HG02642 (cell line): ENCODE measurements around the gene CCDC51.
"Not testable (repeated sequence)": the region's sequence is repeated elsewhere in the genome, so short reads cannot be mapped to it uniquely, and the experiment has no call there.

Experiments
- ATAC-seq: cut with Tn5 transposase; IDR thresholded peaks from one replicate; pipeline ENCODE4 v1.9.1; 2021; ENCODE audit warnings: mild to moderate bottlenecking; ENCODE audit not compliant: unreplicated experiment, poor library complexity

Gene CCDC51

GRCh38 chr3:48466386-48467109 lies 26.6 kb upstream of the CCDC51 start:
- peak; percentile 8 for ATAC-seq

- ATAC-seq: peak; percentile 84
Measured at GRCh38 chr3:48465531-48466378, 25.8 kb upstream of the CCDC51 start.

- no peak for ATAC-seq
Measured at GRCh38 chr3:48465237-48465530, 25.3 kb upstream of the CCDC51 start.

GRCh38 chr3:48464713-48465221 lies 24.8 kb upstream of the CCDC51 start:
- no peak for ATAC-seq

DNA sequence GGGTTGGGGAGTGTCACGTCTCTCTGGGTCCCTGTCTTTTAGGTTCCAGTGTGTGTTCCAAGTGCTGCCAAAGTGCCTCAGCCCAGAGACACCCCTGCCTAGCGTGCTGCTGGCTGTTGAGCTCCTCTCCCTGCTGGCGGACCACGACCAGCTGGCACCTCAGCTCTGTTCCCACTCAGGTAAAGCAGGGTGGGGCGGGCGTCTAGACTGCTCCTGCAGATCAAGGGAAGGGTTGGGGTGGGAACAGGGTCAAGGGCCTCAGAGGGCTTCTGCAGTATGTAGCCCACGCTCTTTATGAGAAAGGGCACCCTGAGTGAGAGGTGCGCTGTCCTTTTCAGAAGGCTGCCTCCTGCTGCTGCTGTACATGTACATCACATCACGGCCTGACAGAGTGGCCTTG lies 23.8 kb upstream of the CCDC51 start:
- no peak for ATAC-seq

DNA sequence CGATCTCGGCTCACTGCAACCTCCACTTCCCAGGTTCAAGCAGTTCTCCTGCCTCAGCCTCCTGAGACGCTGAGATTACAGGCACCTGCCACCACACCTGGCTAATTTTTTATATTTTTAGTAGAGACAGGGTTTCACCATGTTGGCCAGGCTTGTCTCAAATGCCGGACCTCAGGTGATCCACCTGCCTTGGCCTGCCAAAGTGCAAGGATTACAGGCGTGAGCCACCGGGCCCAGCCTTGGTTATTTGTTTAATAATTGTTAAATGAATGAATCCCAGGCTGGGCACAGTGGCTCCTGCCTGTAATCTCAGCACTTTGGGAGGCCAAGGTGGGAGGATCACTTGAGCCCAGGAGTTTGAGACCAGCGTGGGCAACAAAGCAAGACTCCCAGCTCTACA lies 21.8 kb upstream of the CCDC51 start:
- ATAC-seq: not testable (repeated sequence)

DNA sequence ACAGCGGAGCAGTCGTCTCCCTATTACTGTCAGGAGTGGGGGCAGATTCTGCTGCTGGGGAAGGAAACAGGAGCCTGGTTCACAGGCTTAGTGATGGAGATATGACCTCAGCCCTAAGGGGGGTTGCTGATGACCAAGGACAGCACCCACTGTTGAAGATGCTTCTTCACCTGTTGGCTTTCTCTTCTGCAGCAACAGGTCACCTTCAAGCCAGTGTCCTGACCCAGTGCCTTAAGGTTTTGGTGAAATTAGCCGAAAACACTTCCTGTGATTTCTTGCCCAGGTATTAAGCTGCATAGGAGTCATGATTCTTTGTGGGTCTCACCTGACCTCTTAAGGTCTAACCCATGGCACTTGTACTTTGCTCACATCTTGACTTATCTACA lies 20.6 kb upstream of the CCDC51 start:
- no peak for ATAC-seq

DNA sequence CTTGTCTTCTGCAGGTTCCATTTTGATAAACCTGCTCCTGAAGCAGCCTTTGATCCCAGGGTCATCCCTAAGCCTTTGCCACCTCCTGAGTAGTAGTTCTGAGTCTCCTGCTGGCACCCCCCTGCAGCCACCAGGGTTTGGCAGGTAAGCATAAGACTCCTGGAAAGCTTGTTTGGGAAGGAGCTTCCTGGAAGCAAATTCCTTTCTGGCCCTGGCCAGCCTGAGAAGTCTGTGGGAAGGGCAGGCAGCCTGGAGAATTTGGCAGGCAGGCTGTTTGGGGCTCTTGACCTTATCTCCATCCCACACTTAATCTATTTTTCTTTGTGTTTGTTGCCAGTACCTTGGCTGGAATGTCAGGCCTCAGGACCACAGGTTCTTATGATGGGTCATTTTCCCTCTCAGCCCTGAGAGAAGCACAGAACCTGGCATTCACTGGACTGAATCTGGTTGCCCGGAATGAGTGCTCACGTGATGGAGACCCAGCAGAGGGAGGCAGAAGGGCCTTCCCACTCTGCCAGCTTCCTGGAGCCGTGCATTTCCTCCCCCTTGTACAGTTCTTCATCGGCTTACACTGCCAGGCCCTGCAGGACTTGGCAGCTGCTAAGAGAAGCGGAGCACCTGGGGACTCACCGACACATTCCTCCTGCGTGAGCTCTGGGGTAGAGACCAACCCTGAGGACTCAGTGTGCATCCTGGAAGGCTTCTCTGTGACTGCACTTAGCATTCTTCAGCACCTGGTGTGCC lies 20.0 kb upstream of the CCDC51 start:
- ATAC-seq: no peak

DNA sequence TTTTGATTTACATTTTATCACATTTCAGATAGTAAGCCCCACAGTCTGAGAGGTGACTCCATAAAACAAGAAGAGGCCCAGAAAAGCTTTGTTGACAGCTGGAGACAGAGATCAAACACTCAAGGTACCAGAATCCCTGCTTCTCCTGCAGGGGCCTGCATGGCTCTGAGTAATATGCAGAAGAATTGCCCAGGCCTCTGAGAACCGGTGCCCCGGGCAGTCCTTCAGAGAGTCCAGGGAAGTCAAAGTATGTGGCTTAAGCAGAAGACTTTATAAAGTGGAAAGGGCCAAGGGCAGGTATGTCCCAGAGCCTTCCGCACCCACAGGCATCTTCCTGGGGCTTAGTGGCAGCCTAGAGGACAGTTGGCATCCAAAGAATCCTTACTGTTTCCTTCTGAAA lies 19.4 kb upstream of the CCDC51 start:
- no peak for ATAC-seq

- no peak for ATAC-seq
Measured at GRCh38 chr3:48456456-48456855, 16.5 kb upstream of the CCDC51 start.

- no peak for ATAC-seq
Measured at GRCh38 chr3:48451270-48451669, 11.4 kb upstream of the CCDC51 start.

GRCh38 chr3:48446425-48447193 lies 6.7 kb upstream of the CCDC51 start, which contains the start of gene ATRIP:
Gene ATRIP (plus strand): TSS chr3:48446737. CDS start chr3:48446846, 109 bp downstream.
- peak; percentile 91 for ATAC-seq

DNA sequence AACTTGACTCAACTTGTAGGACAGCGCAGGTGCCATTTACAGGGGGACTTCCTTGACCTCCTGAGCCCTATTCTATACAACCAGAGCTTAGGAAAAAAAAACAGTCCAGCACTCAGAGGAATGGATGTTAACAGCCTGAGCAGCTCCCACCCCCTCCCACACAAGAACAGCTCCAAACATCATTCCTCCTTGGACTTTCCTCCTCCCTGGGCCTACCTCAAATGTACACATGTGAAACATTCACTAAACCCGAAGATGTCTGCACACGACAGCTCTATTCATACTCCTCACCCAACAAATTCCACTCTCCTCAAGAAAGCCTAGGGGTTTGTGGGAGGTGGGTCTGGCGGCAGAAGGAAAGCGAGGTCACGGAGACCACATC lies 6.1 kb upstream of the CCDC51 start:
- no peak for ATAC-seq

DNA sequence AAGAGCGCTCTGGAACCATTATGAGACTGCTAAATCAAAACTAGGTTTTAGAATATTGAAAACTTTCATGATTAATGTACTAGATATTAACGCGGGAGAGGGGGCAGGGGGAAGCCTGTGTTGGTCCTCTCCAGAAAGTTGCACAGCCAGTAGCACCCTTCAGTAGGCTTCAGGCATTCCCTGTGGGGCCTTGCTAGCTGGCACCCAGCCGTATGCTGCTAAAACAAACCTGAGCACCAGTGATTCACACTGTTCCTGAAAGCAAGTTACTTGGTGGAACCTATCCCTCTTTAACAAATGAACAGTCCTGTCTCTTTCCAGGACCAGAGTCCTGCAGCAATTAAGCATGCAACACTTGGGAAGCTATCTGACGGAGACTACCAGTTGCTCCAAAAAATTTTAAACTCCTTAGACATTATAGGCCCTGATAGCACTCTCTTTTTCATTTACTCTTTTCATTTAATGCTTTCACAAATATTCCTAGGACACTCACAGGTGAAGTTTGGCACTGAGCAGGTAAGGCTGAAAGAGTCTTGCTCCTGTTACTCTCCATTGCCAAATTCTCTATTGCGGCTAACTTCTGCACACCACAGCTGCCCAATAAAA lies 5.5 kb upstream of the CCDC51 start:
- no peak for ATAC-seq

DNA sequence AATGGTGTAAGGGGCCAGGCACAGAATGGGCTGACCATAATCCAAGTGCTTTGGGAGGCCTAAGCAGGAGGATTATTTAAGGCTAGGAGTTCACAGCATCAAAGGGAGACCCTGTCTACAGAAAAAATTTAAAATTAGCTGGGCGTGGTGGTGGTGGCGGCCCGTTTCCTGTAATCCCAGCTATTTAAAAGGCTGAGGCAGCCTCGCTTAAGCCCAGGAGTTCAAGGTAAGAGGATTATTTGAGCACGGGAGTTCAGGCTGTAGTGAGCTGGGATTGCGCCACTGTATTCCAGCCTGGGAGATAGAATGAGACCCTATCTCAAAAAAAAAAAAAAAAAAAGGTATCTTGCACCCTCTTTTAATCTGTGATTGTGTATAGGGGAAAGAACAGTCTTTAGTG lies 2.0 kb upstream of the CCDC51 start:
- ATAC-seq: no peak

DNA sequence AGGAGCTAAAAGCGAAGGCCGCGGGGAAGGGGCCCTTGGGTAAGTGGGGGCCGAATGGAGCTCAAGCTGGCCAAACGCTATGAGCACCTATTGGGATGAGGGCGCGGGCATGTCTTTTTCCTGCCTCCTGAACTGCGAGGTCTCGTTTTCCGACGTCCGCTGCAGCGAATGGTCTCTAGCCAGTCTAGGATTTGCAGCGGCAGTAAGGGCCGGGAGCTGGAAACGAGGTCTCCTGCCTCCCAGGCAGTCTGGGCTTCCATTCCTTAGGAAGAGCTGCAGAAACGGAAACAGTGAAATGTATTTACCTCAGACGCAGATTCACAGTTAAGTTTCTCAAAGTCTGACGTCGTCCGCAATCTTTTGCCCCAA lies 655 bp upstream of the CCDC51 start:
- ATAC-seq: peak; percentile 4

- no peak for ATAC-seq
Measured at GRCh38 chr3:48437812-48438211, 2.1 kb downstream of the CCDC51 start.

DNA sequence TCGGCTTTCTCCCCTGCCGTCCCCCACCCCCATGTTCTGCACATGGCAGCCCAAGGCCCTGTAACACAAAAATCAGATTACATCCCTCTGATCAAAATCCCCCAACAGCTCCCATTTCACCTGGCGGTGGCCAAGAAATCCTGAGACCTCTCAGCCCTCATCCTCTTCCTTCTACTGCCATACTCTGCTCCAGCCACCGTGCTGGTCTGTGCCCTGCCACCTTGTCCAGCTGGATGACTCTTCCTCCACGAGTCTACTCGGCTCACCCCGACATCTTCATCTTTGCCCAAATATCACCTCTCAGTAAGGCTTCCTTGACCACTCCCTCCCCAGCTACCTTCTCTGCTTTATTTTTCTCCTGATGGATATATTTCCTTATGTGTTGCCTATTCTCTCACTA lies 3.1 kb downstream of the CCDC51 start:
- ATAC-seq: no peak

DNA sequence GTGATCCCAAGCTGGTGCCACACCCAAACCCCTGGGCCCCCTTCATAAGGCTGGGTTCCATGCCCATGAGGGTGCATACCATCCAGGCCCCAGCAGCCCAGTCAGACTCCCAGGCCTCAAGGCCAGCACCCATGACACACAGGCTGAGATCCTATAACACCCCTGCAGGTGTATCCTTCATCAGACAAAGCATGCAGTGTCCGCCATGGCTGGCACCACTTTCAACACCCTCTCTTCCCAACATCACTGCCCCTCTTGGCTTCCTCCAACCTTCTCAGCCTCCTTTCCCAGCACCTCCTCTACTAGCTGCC lies 3.5 kb downstream of the CCDC51 start:
- no peak for ATAC-seq
